MG63 (cell line): ENCODE data around the gene OS9. TPM values are rescaled to one million over a fixed set of nuclear protein-coding genes. Genes with fewer than 3 reads are reported as not detected.
A peak's percentile ranks its signal among the peaks of the same experiment; 100 is the strongest.

Experiments used
- DNase-seq: peaks from one replicate; pipeline ENCODE4 v3.0.0-alpha.2; 2020
- H3K27me3 ChIP-seq: fragments of 250-450 bp; sonication (Bioruptor Pico); 2 replicates; pipeline ENCODE4 v1.5.1; 2020; ENCODE audit warnings: mild to moderate bottlenecking, moderate library complexity
- H3K36me3 ChIP-seq: fragments of 250-450 bp; sonication (Bioruptor Pico); 2 replicates; pipeline ENCODE4 v1.5.1; 2020; ENCODE audit warnings: mild to moderate bottlenecking, moderate library complexity
- H3K4me3 ChIP-seq: fragments of 250-450 bp; sonication (Bioruptor Pico); 2 replicates; pipeline ENCODE4 v1.5.1; 2020; ENCODE audit warnings: mild to moderate bottlenecking, moderate library complexity
- H3K9me3 ChIP-seq: fragments of 250-450 bp; sonication (Bioruptor Pico); 2 replicates; pipeline ENCODE4 v1.5.1; 2020; ENCODE audit warnings: mild to moderate bottlenecking, moderate library complexity
- total RNA-seq: library from RNA; depleted of rRNA; stranded (reverse); fragments of >200 nt; shearing (Covaris generic); gene quantifications from 2 replicates; pipeline ENCODE4 v1.2.3, GENCODE V29; 2014; ENCODE audit warnings: low replicate concordance

OS9 gene
- total RNA-seq, 1 experiment from 2014 or later, result 139 TPM

GRCh38 chr12:57737467-57738460 lies 43.8 kb downstream of the OS9 start:
- Histone ChIP-seq H3K36me3 (no peaks in the 10 kb centered on the region), H3K27me3 (peaks cover 43% of the 10 kb centered on the region), H3K4me3 (no peak overlapping the region), H3K9me3 (no peaks in the 10 kb centered on the region)
- DNase-seq, result no peak

DNA sequence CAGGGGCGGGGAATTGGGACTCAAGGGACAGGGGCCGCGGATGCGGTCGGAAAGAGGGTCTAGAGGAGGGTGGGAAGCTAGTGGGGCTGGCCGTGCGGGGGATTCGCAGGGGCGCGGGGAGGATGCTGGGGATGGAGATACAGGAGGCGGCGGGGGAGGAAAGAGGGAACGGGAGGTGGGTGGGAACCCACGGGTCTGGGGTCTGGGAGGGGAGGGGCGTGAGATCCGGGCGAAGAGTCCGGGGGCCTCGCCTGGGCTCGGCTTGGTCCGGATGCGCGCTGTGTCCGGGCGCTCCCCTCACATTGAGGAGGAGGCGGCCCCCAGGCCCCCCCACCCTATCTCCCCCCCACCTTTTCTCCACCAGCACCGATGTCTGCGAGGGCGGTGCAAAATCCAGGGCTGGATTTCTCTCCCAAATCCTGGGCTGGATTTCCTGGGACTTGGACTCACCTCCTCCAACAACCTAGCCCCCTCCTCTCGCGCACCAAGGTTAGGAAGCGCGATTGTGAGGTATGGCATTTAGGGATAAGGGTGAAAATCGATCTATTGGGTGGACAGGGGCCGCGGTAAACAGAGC lies 44.8 kb downstream of the OS9 start, which contains the start of gene AGAP2:
TSS of gene AGAP2 (minus strand) at position 82 of the 577 bp plus-strand sequence. CDS start 496 bp downstream, outside the sequence.
- Histone ChIP-seq H3K27me3 (peaks cover 43% of the 10 kb centered on the region), H3K4me3 (no peak within 1 kb of the TSS), H3K36me3 (no peaks in the 10 kb centered on the region), H3K9me3 (no peaks in the 10 kb centered on the region)
- DNase-seq, result no peak

DNA sequence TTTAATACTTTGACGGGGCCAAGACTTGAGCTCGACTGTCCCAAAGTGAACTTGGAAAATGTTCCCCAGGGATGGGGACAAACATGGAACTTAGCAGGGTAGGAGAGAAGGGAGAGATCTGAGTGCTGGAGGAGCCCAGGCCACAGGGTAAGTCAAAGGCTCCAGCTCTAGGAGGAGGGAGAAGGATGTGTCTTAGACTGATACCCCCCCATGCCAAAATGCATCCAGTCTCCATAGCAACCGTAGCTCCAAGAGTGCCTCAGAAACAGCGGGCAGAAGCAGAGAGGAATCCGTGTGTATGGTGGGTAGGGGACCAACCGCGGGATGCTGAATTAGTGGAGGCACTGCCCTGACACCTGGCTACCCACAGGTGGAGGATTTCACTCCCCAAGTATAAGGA lies 45.5 kb downstream of the OS9 start:
- Histone ChIP-seq H3K9me3 (no peaks in the 10 kb centered on the region), H3K4me3 (no peak overlapping the region), H3K27me3 (peaks cover 43% of the 10 kb centered on the region), H3K36me3 (no peaks in the 10 kb centered on the region)
- no peak for DNase-seq

DNA sequence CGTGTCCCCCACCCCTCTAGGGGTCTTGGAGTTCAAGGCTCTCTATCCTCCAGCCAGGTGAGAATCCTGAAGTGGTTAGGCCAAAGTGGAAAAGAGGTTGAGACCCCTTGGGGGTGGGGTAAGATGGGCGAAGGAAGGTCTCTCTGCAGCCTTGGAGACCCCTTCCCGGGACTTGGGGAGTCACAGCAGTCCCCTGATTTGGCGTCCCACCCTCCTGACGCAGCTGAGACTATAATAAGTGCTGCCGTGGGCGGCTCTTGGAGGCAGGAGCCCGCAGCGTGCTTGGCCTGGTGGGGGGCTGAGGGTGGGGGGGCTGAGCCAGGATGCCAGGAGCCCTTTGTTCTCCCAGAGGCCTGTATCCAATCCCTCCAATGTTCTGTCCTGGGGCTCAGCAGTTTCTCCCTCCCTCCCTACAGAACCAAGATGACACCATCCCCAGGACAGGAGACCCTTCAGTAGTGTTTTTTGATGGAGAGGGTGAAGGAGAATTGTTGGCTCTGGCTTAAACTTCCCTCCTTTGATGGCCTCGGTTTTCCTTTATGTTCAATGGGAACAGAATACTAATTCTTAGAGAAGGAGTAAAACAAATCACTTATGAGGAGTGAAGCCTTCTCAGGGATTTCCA lies 46.1 kb downstream of the OS9 start:
- Histone ChIP-seq H3K9me3 (no peaks in the 10 kb centered on the region), H3K4me3 (no peak overlapping the region), H3K36me3 (0 out of 2 replicates have a peak, but pooled peaks cover 1% of the 10 kb centered on the region), H3K27me3 (peaks cover 43% of the 10 kb centered on the region)
- DNase-seq, result no peak

DNA sequence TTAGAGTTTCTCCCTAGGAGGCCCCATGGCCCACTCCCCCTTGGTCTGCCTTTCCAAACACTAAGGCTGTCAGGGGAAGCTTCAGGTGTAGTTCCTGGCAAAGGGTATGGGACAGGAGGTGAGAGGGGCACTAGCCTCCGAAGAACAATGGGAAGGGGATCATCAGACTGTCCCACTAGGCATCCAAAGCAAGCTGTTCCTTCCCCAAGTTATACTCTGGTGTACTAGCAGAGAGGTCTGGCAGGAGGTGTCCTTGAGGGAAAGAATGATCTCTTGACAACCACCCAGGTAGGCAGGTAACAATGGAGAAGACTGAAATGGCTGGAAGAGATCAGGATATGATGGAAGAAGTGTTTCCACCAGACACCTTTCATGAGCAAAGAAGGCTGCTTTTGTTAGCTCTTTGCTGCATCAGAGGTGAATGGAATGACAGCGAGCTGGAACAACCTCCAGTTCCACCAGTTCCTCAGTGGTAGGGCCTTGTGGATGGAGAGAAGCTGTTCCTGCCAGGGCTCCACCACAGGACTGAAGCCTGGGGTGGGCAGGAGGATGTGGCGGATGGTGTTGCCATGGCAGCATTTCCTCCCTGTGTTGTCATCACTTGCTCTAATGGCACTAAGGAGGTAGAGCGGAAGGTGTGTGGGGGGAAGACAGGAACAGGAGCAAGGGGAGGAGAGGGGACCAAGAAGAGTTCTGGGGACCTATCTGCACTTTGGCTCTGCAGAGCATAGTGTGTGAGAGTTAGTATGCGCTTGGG lies 46.9 kb downstream of the OS9 start:
- Histone ChIP-seq H3K27me3 (peaks cover 35% of the 10 kb centered on the region), H3K9me3 (no peaks in the 10 kb centered on the region), H3K36me3 (peaks cover 5% of the 10 kb centered on the region; the same call in 1 of the 2 replicates), H3K4me3 (no peak overlapping the region)
- no peak for DNase-seq

DNA sequence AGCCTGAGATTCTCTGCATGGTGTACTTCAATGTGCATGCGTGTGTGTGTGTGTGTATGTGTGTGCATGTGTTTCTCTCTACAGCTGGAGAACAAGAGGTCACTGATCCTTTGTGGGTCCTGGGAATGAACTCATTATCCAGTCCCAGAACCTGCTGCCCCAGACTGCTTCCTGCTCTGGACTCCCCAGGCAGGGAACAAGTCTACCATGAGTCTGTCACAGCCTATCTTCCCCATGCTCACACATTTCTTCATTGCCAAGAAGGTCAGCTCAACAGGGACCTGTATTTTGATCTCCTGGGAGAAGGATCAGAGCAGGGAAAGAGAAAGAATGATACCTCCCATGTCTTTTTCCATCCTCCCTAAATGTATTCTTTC lies 47.5 kb downstream of the OS9 start:
- Histone ChIP-seq H3K27me3 (peaks cover 29% of the 10 kb centered on the region), H3K9me3 (no peaks in the 10 kb centered on the region), H3K4me3 (no peak overlapping the region), H3K36me3 (peaks cover 5% of the 10 kb centered on the region; the same call in 1 of the 2 replicates)
- no peak for DNase-seq

DNA sequence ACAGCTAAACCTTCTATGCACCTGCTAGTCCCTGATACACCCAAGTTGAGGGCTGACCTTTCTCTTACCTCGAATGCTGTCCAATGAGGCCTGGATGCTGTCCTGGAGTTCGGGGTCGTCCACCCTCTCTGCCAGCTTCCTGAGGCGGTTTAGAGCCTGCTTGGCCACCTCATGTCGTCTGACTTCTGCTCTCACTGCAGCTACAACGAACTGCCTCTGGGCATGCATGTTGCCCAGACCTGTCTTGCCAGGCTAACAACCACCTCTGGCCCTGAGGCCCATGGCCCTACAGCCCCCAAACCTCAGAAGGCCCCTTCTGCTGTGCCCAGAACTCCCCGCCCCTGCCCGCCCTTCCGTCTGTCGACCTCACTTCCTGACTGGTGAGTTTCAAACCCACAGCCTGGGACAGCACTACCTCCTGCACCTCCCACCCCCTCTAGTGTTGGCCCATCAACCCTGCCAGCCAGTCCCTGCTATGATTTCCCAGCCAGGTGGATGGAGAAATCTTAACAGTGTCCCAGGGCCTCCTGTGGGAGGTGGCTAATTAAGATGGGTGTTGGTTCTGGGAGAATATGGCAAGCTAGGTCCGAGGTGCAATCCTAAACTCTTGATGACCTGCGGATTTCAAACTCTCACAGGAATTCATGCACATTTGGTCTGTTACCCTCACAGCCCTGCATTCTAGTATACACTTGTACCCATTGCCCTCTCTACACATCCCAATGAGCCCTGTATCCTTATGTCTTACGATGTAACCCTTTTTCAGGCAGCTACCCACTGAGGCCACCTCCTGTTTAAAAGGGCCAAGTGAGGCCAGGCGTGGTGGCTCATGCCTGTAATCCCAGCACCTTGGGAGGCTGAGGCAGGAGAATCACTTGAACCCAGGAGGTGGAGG lies 48.2 kb downstream of the OS9 start:
- Histone ChIP-seq H3K36me3 (peaks cover 5% of the 10 kb centered on the region; the same call in 1 of the 2 replicates), H3K4me3 (no peak overlapping the region), H3K9me3 (no peaks in the 10 kb centered on the region), H3K27me3 (peaks cover 22% of the 10 kb centered on the region)
- DNase-seq, result no peak

DNA sequence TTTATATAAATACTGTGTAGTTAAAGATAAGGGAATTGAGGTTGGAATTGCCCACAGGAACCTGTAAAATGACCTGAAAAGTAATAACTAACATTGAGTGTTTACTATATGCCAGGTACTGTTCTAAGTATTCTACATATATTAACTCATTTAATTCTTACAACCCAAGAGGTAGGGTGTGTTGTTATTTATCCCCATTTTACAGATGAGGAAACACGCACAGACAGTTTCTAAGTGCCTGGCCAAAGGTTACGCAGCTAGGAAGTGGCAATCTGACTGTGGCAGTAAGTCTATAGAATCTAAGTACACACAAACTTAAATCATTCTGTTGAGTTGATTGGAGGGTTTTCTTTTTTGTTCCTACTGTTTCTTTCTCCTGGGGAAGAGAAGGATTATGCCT lies 49.8 kb downstream of the OS9 start:
- Histone ChIP-seq H3K27me3 (peaks cover 10% of the 10 kb centered on the region), H3K9me3 (no peaks in the 10 kb centered on the region), H3K36me3 (peaks cover 21% of the 10 kb centered on the region), H3K4me3 (peak overlapping the region; percentile 94; the same call in 1 of the 2 replicates)
- DNase-seq, result no peak

DNA sequence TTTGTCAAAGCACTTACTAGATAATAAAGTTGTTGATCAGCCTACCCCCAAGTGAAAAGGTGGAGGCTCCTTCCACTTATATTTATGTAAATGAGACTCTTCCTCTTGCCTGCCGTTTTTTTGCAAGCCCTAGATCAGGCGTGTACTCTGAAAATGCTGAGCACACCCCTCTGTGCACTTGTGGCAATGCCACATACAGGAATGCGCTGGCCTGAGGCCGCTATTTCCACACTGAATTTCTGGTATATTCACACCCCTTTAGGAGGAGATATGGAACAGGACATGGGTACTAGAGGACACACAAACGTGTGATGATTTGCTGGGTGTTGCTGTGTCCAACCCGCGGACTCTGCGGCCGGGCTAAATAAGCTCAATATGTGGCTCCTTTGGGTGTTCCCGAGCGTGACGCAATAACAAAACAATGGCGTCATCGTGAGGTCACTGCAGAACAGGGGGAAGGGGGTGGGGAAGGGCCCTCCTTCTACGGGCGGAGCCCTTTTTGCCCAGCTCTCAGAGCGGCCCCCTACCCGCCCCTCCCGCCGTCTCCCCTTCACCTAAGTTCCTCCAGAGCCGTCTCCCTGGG lies 50.4 kb downstream of the OS9 start:
- Histone ChIP-seq H3K4me3 (peak overlapping the region; percentile 94), H3K36me3 (peaks cover 26% of the 10 kb centered on the region), H3K9me3 (no peaks in the 10 kb centered on the region), H3K27me3 (peaks cover 6% of the 10 kb centered on the region)
- DNase-seq, result peak; percentile 60

DNA sequence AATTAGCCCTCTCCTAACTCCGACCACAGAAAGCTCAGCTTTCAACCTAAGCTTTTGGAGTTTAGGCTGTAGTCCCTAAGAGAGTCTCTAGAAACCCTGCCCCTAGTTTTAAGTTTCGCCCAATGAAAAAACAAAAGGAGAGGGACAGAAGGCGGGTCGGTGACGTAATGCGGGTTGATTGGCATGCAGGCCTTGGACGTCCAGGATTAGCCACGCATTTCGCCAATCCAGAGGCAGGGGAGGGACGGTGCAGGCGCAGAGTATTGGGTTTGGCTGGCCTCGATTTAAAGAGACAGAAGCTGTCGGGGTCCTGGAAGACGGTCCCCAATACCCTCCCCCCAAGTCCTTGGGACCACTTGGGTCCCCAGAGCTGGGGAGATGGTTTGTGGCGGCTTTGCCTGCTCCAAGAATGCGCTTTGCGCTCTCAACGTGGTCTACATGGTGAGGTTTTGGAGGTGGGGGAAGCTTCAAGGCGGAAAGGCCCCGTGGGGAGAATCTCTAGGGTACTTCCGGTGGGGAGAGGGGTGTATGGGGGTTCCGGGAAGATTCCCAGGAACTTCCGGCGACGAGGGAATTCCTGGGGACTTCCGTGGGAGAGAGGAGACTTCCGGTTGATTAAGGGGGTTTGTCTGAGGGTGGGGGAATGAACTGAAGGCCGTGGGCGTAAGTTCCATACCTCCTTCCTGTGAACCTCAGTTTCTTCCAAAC lies 51.0 kb downstream of the OS9 start, which contains the start of gene TSPAN31:
TSS of gene TSPAN31 (plus strand) at position 263 of the 708 bp plus-strand sequence. CDS start at position 379, 116 bp downstream.
- Histone ChIP-seq H3K27me3 (no peaks in the 10 kb centered on the region; the same call in none of the 2 replicates), H3K36me3 (peaks cover 31% of the 10 kb centered on the region), H3K9me3 (no peaks in the 10 kb centered on the region), H3K4me3 (peak within 1 kb of the TSS; percentile 94)
- peak; percentile 97 for DNase-seq

GRCh38 chr12:57745485-57745881 lies 51.6 kb downstream of the OS9 start:
- DNase-seq, result no peak
- Histone ChIP-seq H3K36me3 (peaks cover 36% of the 10 kb centered on the region), H3K4me3 (peak overlapping the region; percentile 94), H3K27me3 (no peaks in the 10 kb centered on the region), H3K9me3 (no peaks in the 10 kb centered on the region)

DNA sequence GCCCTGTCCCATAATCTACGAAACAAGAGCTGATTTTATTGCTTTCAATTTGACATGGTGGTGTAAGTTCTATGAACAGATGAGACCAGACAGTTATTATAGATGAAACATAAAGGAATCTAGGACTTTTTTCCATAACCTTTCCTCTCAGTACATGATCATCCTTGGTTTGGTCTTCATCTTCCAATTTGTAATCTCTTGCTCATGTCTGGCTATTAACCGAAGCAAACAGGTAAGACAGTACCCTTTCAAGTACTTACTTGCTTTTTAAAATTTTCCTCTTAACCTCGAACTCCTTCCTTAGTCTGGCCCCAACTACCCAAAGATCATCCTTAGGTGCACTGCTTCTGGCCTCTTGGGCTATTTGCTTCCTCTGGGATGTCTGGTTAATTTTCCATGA lies 52.1 kb downstream of the OS9 start:
- Histone ChIP-seq H3K9me3 (no peaks in the 10 kb centered on the region), H3K4me3 (peak overlapping the region; percentile 94), H3K36me3 (peaks cover 41% of the 10 kb centered on the region), H3K27me3 (no peaks in the 10 kb centered on the region)
- no peak for DNase-seq

GRCh38 chr12:57749061-57749460 lies 55.1 kb downstream of the OS9 start:
- H3K27me3 ChIP-seq, result no peaks in the 10 kb centered on the region; the same call in 1 of the 2 replicates
- H3K9me3 ChIP-seq, result no peaks in the 10 kb centered on the region
- H3K36me3 ChIP-seq, result peaks cover 46% of the 10 kb centered on the region
- no peak for DNase-seq
- H3K4me3 ChIP-seq, result no peak overlapping the region

- Histone ChIP-seq H3K9me3 (no peaks in the 10 kb centered on the region), H3K36me3 (peaks cover 41% of the 10 kb centered on the region), H3K4me3 (peak overlapping the region; percentile 80), H3K27me3 (peaks cover under 1% of the 10 kb centered on the region; the same call in 1 of the 2 replicates)
- no peak for DNase-seq
These were observed 56.9 kb downstream of the OS9 start for GRCh38 chr12:57750561-57751431.
